8988T (cell line): ENCODE results near the gene TSC22D3.
"Not testable (repeated sequence)": the region's sequence is repeated elsewhere in the genome, so short reads cannot be mapped to it uniquely, and the experiment has no call there.

Experiments
- DNase-seq: peaks from one replicate; pipeline ENCODE4 v3.0.0; 2011

Gene TSC22D3

DNA sequence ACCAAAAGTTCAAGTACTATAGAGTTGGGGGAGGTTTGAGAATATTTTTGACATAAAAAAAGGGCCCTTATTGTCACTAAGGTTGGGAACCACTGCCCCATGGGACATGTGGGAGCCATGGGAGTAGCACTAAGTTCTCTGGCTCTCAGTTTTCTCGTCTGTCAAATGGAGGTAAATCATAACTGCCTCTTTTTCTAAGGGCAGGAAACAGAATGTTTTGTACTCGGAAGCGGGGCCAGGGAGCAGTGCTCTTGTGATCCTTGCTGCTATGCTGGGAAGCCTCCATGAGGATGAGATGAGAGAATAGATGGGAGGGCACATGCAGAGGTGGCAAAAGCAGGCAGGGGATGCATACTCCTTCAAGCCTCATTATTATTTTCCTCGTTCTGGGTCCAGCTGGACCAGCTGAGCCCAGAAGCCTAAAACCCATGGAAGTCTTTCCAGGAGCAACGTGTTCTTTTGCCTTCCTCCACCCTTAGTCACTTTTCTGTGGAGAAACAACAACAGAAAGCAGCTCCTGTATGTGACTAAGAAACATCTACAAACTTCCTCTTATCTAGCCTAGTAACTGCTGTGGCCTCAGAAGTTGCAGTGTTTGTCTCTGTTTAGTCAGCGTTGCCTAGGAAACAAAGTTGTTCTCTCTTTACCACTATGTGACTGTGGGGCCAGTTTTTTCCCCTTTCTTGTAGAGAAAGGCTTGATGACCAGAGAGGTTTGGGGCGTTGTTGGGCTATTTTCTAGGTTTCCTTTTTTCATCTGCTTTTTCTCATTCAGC lies 64.8 kb downstream of the TSC22D3 start:
- DNase-seq, result no peak

DNA sequence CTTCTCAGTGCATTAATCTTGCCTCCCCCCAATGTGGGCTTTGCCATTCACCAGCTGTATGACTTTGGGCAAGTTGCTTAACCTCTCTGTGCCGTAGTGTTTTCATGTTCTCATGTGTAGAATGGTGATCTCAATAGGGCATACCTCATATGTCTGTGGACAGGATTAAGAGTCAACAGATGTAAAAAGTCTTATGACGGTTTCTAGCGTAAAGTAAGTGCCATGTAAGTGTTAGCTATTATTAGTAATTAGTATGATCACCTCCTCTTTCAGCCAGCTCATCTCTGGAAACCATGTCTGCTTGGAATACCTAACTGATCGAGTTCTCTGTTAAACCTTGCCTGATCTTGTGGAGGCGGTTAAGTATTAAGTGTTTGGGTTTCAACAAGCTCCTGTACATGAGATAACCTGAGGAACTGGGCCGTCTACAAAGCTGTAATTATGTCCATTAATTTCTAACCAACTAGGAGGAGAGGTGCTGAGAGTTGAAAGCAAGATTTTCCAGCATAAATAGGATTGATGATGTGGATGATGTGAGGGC lies 66.3 kb downstream of the TSC22D3 start:
- DNase-seq, result no peak

DNA sequence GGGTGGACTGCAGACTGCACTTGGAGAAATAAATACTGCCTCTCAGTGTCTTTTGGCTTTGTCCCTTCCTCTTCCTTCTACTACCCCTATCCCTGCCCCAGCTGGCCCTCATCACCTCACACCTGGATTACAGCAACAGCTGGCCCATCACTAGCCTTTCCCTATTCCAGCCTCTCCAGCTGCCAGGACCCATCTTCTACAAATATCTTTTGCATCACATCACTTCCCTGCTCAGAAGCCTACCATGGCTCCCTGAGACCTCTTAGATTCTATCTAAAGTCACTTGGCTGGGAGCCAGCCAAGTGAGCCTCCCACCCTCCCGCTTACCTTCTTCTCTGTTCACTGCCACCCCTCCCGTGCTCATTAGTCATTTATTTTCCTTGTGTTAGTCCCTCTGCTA lies 66.8 kb downstream of the TSC22D3 start:
- no peak for DNase-seq

DNA sequence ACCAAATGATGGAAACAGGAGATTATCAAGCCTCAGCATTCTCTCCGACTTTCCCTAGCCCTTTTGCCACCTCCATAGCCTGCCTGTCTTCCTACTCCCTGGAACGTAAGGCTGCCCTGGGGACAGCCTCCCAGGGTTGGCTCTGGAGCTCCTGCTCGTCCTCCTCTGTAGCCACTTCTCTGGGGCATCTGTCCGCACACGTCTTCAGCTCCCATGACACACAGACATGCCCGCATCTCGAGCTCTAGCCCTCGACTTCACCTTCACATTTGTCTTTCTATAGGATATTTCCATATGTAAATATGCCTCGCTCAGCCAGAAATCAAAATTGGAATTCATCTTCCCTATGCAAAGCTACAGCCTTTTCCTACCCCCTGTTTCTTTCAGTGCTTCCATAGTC lies 67.7 kb downstream of the TSC22D3 start:
- no peak for DNase-seq

DNA sequence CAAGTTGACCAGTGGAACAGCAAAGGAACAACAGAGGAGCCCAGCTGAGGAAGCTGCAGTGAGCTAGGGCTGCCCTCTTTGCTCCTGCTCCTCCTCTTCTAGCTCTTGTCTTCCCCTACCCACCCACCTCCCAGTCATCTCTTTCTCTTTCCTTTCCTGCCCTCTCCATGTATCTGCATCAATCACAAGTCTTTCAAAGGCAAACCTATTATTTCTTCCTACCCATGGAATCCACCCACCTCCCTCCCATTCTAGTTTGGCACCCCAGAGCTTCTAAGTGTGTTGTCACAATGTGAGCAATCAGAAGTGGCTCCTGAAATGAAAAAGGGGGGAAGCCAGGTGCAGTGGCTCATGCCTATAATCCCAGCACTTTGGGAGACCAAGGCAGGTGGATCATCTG lies 69.3 kb downstream of the TSC22D3 start:
- DNase-seq, result no peak

DNA sequence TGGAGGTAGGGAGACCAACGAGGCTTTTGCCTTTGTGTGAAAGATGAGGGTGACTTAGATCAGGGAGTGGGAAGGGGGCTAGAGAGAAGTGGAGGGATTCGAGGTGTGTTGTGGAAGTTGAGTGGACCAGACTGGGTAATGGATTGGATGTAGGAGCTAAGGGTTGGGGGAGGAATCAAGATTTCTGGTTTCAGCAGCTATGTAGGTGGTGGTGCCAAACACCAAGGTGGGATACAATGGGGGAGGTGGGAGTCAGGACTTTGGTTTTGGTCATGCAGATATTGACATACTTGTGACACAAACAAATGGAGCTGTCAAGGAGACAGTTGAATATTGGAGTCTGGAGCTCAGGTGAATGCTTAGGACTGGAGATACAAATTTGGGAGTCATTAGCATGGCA lies 71.0 kb downstream of the TSC22D3 start:
- DNase-seq, result no peak

DNA sequence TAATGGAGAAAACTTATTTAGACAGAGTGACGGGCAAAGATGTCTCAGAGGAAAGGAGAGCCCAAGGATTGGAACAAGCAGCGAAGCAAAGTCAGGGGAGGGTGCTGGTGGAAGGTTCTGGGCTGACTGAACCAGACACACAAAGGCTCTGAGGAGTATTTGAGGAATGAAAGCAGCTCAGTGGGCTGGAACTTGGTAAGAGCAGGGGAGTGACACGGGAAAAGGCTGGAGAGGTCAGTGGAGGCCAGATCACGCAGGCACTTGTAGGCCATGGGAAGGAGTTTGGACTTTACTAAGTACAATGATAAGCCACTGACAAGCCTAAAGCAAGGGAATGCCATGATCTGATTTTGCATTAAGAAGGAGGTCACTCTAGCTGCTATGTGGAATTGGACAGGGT lies 71.4 kb downstream of the TSC22D3 start:
- DNase-seq, result no peak

DNA sequence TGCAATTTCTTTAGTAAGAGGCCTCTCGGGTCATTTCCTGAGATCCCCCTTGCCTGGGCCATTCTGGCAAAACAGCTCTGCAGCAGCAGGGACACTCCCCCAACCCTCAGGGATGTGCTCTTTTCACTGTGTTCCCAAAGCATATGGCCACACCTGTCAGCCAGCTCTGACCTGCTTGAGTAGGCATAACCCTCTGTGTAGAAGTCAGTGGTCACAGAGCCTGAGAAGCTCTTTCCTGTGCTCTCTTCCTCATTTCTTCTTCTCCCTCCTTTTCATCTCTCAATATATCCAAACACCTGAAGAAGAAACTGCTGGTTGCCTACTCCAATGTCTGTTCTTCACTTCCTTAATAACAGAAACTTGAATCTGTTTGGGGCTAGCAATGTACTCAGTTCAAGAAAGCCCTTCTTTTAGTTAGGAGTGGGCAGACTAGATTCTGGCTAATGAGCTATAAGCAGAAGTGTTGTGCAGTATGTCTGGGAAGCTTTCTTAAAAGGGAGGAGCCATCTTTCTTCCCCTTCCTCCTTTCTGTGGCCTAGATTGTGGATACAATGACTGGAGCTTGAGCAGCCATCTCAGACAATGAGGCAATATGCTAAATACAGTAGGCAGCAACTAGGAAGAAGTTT lies 74.0 kb downstream of the TSC22D3 start:
- DNase-seq, result no peak

DNA sequence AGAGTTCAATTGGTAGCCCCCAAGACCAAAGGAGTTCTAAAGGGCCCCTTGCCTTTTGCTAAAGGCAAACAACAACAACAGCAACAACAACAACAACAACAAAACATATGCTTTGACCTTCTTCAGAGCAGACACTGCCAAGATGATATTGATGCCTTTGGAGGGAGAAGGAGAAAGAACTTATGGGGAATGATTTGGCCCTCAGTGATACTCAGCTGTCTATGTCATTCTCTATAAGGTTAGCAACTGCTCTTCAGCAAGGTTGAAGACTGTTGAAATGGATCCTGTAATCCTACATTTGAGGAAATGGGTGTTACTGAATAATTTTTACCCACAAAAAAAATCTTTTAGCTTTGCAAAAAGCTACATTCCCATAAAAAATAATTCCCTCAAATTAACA lies 74.8 kb downstream of the TSC22D3 start:
- DNase-seq, result no peak

DNA sequence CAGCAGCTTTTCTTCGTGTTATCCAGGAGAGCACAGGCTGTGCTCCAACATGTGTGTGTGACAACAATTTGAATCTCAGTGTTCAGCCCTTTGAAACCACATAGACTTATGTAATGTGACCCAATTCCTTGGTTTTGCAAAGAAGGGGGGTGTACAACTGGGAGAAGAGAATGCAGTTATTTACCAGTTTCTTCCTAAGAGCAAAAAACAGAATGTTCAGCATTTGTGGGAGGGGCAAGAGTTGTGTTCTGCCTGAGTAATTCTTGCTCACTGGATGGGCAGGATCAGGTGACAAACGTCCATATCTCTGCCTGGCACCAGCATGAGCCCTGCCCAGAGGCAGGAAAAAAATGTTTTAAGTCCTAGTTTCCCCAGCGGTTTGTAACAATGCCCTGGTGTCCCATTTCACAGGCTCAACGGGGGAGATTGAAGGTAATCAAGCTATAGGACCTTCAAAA lies 75.2 kb downstream of the TSC22D3 start:
- DNase-seq, result no peak

DNA sequence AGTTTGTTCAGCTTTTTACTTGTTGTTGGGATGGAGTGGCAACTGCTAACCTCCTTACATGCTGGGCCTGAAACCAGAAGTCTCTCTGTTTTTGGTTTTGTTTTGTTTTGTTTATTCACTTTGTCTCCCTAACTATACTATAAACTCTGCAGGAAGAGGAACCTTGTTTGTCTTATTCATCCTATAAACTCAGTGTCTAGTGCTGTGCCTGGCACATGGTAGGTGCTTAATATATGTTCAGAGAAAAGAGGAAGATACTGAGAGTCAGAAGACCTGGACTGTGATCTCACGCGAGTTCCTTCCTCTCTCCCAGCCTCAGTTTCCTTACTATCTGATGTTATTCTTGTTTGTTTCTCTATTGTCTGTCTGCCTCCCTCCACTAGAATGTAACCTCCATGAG lies 76.0 kb downstream of the TSC22D3 start:
- DNase-seq, result no peak

DNA sequence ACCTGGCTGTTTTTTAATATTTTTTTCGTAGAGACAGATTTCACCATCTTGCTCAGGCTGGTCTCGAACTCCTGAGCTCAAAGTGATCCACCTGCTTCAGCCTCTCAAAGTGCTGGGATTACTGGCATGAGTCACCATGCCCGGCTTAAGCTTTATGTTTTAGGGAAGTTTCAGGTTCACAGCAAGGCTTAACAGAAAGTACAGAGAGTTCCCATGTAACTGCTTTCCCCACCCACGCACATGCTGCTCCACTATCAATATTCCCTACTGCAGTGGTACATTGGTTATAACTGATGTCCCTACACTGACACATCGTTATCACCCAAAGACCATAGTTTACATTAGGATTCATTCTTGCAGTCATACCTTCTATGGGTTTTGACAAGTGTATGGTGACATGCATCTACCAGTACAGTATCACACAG lies 84.6 kb downstream of the TSC22D3 start:
- no peak for DNase-seq

DNA sequence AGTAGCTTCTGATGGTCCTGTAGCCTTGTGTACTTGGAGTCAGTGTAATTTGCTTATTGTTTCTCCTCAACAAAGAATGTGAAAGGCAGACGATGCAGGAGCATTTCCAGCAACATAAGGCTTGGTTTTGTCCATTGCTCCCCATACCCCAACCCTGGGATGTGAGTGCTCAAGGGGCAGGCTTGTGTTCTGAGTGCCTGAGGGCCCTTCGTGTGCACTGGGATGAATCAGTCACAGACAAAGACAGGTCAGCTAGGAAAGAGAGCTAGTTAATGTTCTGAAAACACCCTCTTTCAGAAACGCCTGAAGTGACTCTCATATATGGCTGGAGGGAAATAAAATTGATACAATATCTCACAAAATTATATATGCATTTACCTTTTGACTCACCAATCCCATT lies 88.1 kb downstream of the TSC22D3 start:
- DNase-seq, result no peak

DNA sequence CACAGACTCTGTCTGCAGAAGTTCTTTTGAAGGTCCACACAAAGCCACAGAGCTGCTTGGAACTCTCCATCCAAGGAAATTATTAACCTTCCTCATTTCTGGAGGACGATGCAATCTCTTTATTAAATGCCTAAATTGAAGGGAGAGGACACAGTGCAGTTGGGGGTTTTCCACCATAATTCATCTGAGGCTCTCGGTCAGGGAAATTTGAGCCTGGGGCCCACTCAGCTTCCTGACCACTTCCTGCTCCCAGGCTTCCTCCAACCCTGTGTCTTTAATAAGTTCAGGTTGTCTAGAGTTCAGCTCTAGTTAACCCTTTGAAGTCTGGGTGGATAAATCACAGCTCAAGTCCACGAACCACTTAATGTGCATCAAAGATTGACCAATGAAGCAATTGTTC lies 88.8 kb downstream of the TSC22D3 start:
- no peak for DNase-seq

DNA sequence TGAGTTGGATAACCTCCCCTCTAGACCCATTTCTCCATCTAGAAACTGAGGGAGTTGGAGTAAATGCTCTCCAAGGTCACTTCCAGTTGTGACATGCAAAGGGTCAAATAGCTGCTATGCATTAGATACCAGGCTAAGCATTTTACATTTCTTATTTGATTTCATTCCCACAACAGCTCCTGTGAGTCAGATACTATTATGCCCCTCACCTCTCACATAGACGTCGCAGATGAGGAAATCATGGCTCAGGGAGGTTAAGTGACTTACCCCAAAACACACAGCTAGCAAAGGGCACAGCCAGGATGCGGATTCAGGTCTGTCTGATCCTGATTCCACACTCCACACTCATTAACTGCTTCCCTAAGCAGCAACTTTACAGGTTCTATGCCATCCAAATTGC lies 89.6 kb downstream of the TSC22D3 start:
- no peak for DNase-seq

DNA sequence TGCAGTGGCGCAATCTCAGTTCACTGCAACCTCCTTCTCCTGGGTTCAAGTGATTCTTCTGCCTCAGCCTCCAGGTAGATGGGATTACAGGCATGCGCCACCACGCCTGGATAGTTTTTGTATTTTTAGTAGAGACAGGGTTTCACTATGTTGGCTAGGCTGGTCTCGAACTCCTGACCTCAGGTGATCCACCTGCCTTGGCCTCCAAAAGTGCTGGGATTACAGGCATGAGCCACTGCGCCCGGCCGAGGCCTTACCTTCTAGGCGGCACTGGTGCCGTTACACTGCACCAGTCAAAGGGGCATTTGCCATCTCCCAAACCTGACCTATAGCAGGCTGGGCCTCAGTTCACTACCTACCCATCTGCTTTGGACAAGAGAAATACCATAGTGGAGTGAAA lies 90.0 kb downstream of the TSC22D3 start:
- DNase-seq, result not testable (repeated sequence)

DNA sequence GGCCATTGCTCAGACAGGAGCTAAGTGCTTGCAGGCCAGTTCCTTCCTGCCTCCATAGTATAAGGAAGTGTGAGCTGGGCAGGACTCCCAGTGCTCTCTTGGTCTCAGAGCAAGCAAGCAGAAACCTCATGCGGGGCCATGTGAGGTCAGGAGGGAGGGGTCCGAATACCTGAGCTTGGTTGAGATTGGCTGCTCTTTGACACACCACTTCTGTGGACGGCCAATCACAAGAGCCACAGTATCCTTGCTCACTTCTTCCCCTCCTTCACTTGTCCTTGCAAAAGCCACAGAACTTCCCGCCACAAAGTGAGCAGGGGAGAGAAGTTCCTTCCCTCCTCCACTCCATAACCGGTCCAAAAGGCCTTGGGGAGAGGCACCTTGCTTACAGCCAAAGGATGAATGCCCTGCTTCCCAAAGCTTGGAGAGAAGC lies 90.6 kb downstream of the TSC22D3 start:
- DNase-seq, result no peak

DNA sequence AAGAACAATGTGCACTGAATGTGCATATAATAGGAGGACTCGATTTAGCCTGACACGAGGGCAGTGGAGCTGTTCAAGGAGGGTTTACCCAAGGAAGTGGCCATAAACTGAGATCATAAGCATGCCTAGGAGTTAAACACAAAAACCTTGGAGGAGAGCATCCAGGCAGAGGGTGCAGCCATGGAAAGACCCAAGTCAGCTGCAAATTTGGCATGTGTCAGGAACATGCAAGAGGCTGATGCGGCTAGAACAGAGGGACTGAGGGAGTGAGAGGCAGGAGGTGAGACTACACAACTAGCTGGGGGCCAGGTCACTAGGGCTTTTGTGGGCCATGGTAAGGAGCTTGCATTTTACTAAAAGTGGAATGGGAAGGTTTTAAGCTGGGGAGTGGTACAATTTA lies 91.7 kb downstream of the TSC22D3 start:
- DNase-seq, result no peak

DNA sequence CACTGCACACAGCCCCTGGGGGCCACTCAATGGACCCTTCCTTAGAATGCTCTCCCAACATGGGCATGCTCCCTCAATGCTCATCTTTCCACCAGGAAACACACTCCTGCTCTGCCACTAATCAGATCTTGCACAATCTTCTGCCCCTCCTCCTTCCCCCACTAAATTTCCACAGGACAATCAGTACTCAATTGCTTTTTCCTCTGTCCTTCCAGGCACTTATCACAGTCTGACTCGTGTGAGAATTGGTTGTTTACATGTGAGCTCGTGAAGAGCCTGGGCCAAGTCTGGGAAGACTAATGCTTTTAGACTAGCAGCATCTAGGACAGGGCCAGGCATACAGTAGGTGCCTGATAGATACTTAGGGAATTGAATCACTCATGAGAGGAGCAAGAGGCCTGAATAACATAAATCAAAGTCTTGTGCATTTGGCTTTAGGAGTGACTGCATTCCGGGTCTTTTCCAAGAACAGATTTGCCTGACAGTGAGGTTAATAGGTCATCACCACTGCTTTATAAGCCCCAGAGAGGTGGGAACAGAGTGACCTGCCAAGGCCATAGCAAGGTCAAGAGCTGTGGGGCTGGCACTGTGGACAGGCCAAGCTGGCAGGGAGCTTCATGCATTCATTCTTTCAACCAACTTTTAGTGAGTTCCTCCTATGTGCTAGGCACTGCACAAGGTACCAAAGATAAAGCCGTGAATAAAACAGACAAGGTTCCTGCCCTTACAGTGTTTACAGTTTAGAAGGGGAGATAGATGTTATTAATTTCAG lies 92.3 kb downstream of the TSC22D3 start:
- no peak for DNase-seq

DNA sequence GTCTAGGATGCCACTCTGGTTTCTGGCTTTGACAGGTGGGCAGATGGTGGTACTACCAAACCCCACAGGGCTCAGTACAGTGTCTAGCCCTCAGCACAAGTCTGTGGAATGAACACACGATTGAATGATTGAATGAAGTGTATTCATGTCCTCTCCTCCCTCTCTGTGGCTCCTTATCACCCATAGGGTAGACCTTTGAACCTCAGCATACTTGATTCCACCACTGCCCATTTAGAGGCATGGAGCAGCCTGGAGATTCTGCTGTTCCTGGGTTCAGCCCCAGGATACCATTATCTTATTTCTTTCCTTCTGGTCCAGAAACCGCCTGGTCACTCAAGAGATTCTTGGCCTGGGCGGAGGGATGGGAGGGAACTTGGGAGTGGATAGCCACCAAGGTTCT lies 93.3 kb downstream of the TSC22D3 start:
- no peak for DNase-seq

DNA sequence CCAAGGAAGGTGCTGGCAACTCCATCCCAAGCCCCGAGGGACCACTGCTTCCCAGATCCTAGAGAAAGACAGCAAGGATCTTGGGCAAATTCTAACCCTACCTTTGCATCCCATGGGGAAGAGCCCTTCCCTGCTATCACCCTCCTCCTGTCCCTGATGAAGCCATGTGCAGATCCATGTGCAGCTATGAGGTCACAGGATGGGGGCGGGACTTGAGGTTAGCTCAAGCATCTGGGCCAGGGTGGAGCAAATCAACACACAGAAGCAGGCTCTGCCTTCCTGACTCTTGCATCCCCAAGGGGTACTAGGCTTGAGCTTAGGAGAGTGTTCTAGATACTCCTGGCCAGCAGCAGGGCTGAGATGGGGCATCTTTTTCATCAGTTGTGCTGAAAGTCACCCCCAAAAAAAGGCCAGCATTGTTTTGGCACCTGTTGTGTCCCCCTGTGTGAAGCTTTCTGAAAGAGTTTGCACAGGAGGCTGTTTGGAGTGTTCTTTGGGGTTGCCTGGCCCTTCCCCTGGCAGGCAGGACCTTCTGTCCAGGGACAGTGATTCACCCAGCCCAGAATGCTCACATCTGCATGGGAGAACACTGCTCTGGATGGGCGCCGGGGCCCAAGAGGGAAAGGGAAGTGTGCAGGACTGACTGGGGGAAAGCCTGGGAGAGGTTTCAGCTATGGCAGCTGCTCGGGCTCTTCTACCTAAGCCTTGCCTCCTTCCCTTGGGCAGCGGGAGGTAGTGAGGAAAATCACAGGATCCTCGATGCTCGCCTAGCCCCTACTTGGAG lies 96.4 kb downstream of the TSC22D3 start:
- DNase-seq, result no peak

DNA sequence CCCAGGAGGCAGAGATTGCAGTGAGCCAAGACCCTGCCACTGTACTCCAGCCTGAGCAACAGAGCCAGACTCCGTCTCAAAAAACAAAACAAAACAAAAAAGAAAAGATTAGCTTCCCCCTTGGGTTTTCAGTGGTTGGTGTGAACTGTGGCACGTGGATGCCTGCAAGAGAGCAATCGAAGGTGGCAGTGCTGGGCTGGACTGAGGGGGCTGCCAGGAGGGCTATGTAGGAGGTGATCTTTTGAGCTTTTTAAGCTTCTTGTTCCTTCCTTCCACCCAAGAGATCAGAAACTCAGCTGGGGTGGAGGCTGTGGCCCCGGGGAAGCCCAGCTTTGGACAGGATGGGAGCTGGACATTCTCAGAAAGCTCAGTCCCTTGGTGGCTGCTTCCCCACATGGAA lies 97.7 kb downstream of the TSC22D3 start:
- no peak for DNase-seq

DNA sequence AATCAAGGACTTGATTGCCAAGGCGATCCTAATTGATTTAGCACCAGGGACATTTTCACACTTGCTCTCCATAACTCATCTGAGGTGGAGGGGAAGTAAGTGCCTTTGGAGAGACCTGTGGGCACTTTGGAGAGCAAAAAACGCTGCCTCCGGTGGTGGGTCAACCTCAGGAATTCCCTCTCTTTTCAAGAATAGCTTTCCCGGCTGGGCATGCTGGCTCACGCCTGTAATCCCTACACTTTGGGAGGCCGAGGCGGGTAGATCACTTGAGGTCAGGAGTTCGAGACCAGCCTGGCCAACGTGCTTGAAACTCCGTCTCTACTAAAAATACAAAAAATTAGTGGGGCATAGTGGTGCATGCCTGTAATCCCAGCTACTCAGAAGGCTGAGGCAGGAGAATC lies 98.1 kb downstream of the TSC22D3 start:
- DNase-seq, result no peak
